GM19099 (cell line): ENCODE results near the gene CDH5.

Experiments
- POLR2A ChIP-seq: IDR thresholded peaks from 3 replicates; pipeline ENCODE4 v1.6.1; 2011; ENCODE audit warnings: low read depth; ENCODE audit not compliant: insufficient read length; ENCODE audit errors: extremely low read depth

Gene CDH5

GRCh38 chr16:66342294-66342900 is 24.1 kb upstream of the CDH5 start:
- TF ChIP-seq POLR2A = no peak

GRCh38 chr16:66344533-66345145 is 21.9 kb upstream of the CDH5 start:
- no peak for TF ChIP-seq POLR2A

- TF ChIP-seq POLR2A = no peak
Observed at GRCh38 chr16:66346221-66346620, 20.3 kb upstream of the CDH5 start.

- TF ChIP-seq POLR2A = no peak
Observed at GRCh38 chr16:66352304-66352703, 14.2 kb upstream of the CDH5 start.

GRCh38 chr16:66353055-66353454 is 13.4 kb upstream of the CDH5 start:
- no peak for TF ChIP-seq POLR2A

- no peak for TF ChIP-seq POLR2A
Observed at GRCh38 chr16:66354034-66354909, 12.2 kb upstream of the CDH5 start.

GRCh38 chr16:66355526-66355925 is 11.0 kb upstream of the CDH5 start:
- TF ChIP-seq POLR2A = no peak

- TF ChIP-seq POLR2A = no peak
Observed at GRCh38 chr16:66357523-66357928, 9.0 kb upstream of the CDH5 start.

- no peak for TF ChIP-seq POLR2A
Observed at GRCh38 chr16:66358231-66358630, 8.3 kb upstream of the CDH5 start.

- no peak for TF ChIP-seq POLR2A
Observed at GRCh38 chr16:66359012-66359411, 7.5 kb upstream of the CDH5 start.

GRCh38 chr16:66359811-66360608 is 6.5 kb upstream of the CDH5 start:
- no peak for TF ChIP-seq POLR2A

GRCh38 chr16:66360624-66361324 is 5.7 kb upstream of the CDH5 start:
- no peak for TF ChIP-seq POLR2A

GRCh38 chr16:66361604-66362135 is 4.8 kb upstream of the CDH5 start:
- TF ChIP-seq POLR2A = no peak

- no peak for TF ChIP-seq POLR2A
Observed at GRCh38 chr16:66363211-66363777, 3.2 kb upstream of the CDH5 start.

- TF ChIP-seq POLR2A = no peak
Observed at GRCh38 chr16:66364117-66364958, 2.2 kb upstream of the CDH5 start.
